GM23338 (cell line): ENCODE measurements around the gene RNGTT. TPM values are rescaled to one million over a fixed set of nuclear protein-coding genes. Genes with fewer than 3 reads are reported as not detected.

Experiments
- ATAC-seq: fragments of 200-7000 bp; cut with Tn5 transposase; 3 replicates; pipeline ENCODE4 v1.9.1; 2020
- DNase-seq: peaks from one replicate; pipeline ENCODE4 v3.0.0-alpha.2; 2015; ENCODE audit warnings: low spot score
- H2AFZ ChIP-seq: fragments of 200-600 bp; sonication (generic); 2 replicates; pipeline ENCODE4 v1.8.0; 2016; ENCODE audit warnings: antibody characterized with exemption, mild to moderate bottlenecking, moderate library complexity
- H3F3A ChIP-seq: fragments of 200-600 bp; sonication (generic); replicated peaks from 2 replicates; pipeline ENCODE4 v1.8.0; 2017; ENCODE audit warnings: antibody characterized with exemption, mixed run types, low read depth
- H3K27ac ChIP-seq: fragments of 200-600 bp; sonication (generic); 2 replicates; pipeline ENCODE4 v1.6.1; 2016; ENCODE audit warnings: low read depth
- H3K27me3 ChIP-seq: fragments of 200-600 bp; sonication (generic); 2 replicates; pipeline ENCODE4 v1.8.0; 2016; ENCODE audit warnings: mild to moderate bottlenecking, mixed run types, moderate library complexity; ENCODE audit not compliant: insufficient read depth
- H3K36me3 ChIP-seq: fragments of 200-600 bp; sonication (generic); 2 replicates; pipeline ENCODE4 v1.8.0; 2016; ENCODE audit warnings: mild to moderate bottlenecking; ENCODE audit not compliant: insufficient read depth
- H3K4me1 ChIP-seq: fragments of 200-600 bp; sonication (generic); 2 replicates; pipeline ENCODE4 v1.8.0; 2016; ENCODE audit warnings: mild to moderate bottlenecking, moderate library complexity; ENCODE audit not compliant: insufficient read depth
- H3K4me2 ChIP-seq: fragments of 200-600 bp; sonication (generic); 2 replicates; pipeline ENCODE4 v1.7.1; 2017; ENCODE audit warnings: mixed run types
- H3K4me3 ChIP-seq: fragments of 200-600 bp; sonication (generic); 2 replicates; pipeline ENCODE4 v1.6.1; 2016; ENCODE audit warnings: mixed run types
- H3K79me2 ChIP-seq: fragments of 200-600 bp; sonication (generic); replicated peaks from 2 replicates; pipeline ENCODE4 v1.8.0; 2017; ENCODE audit warnings: mild to moderate bottlenecking; ENCODE audit not compliant: insufficient read depth
- H3K9me2 ChIP-seq: fragments of 200-600 bp; sonication (generic); 2 replicates; pipeline ENCODE4 v1.8.0; 2017; ENCODE audit not compliant: insufficient read depth
- H4K20me1 ChIP-seq: fragments of 200-600 bp; sonication (generic); replicated peaks from 2 replicates; pipeline ENCODE4 v1.8.0; 2017; ENCODE audit warnings: mild to moderate bottlenecking; ENCODE audit not compliant: insufficient read depth
- H3K27ac Mint-ChIP-seq: 2 replicates; pipeline ENCODE4 v1.8.0; 2020; ENCODE audit warnings: inconsistent platforms, mild to moderate bottlenecking, moderate library complexity, mixed read lengths
- H3K27me3 Mint-ChIP-seq: 3 replicates; pipeline ENCODE4 v1.8.0; 2022; ENCODE audit warnings: low read depth, mild to moderate bottlenecking, moderate library complexity, mixed read lengths, inconsistent platforms; ENCODE audit not compliant: insufficient read depth, poor library complexity
- H3K36me3 Mint-ChIP-seq: 3 replicates; pipeline ENCODE4 v1.8.0; 2021; ENCODE audit warnings: low read depth, mild to moderate bottlenecking, inconsistent platforms, moderate library complexity, mixed read lengths
- H3K4me1 Mint-ChIP-seq: 3 replicates; pipeline ENCODE4 v1.8.0; 2020; ENCODE audit warnings: mild to moderate bottlenecking, inconsistent platforms, mixed read lengths
- H3K4me3 Mint-ChIP-seq: 3 replicates; pipeline ENCODE4 v1.8.0; 2021; ENCODE audit warnings: moderate library complexity, mild to moderate bottlenecking, inconsistent platforms, mixed read lengths
- H3K9me3 Mint-ChIP-seq: 3 replicates; pipeline ENCODE4 v1.8.0; 2020; ENCODE audit warnings: moderate library complexity, mild to moderate bottlenecking, inconsistent platforms, mixed read lengths
- CREB1 ChIP-seq: fragments of 250-450 bp; sonication (Bioruptor Pico); IDR thresholded peaks from 2 replicates; pipeline ENCODE4 v1.5.0; 2020; ENCODE audit warnings: low read depth, mild to moderate bottlenecking, moderate library complexity
- ETS1 ChIP-seq: IDR thresholded peaks from 2 replicates; pipeline ENCODE4 v1.6.1; 2016; ENCODE audit warnings: antibody characterized with exemption
- EZH2 ChIP-seq: fragments of 200-600 bp; sonication (generic); IDR thresholded peaks from one replicate; pipeline ENCODE4 v1.8.0; 2017; ENCODE audit warnings: antibody characterized with exemption, mild to moderate bottlenecking, low read depth; ENCODE audit not compliant: unreplicated experiment
- EZH2phosphoT487 ChIP-seq: fragments of 200-600 bp; sonication (generic); IDR thresholded peaks from one replicate; pipeline ENCODE4 v1.8.1; 2018; ENCODE audit warnings: antibody characterized with exemption; ENCODE audit not compliant: unreplicated experiment
- JUNB ChIP-seq: IDR thresholded peaks from one replicate; pipeline ENCODE4 v1.6.1; 2016; ENCODE audit warnings: antibody characterized with exemption; ENCODE audit not compliant: unreplicated experiment
- NANOG ChIP-seq: IDR thresholded peaks from 2 replicates; pipeline ENCODE4 v1.6.1; 2016; ENCODE audit warnings: antibody characterized with exemption, borderline replicate concordance
- STAT1 ChIP-seq: IDR thresholded peaks from one replicate; pipeline ENCODE4 v1.6.1; 2016; ENCODE audit warnings: antibody characterized with exemption; ENCODE audit not compliant: unreplicated experiment
- ZNF114 ChIP-seq: fragments of 250-450 bp; sonication (Bioruptor Pico); IDR thresholded peaks from 2 replicates; pipeline ENCODE4 v1.5.0; 2020; ENCODE audit warnings: mild to moderate bottlenecking, moderate library complexity
- ZNF462 ChIP-seq: fragments of 250-450 bp; sonication (Bioruptor Pico); IDR thresholded peaks from 2 replicates; pipeline ENCODE4 v1.5.0; 2020; ENCODE audit warnings: mild to moderate bottlenecking, moderate library complexity
- polyA plus RNA-seq: library from polyadenylated mRNA; unstranded; fragments of >200 nt; fragmentation: Nextera tagmentation; extraction: Ambion mirVana; gene quantifications from 2 replicates; pipeline ENCODE4 v1.2.1, GENCODE V29; 2016
- total RNA-seq: library from RNA; depleted of rRNA; stranded (reverse); fragments of >200 nt; shearing (Covaris generic); gene quantifications from 2 replicates; pipeline ENCODE4 v1.2.3, GENCODE V29; 2014

The RNGTT gene
- total and polyA plus RNA-seq, 2 experiments from 2014 or later, result 11.2 to 29.2 TPM

GRCh38 chr6:88588938-88589337 is 374.5 kb downstream of the RNGTT start (continued):
- TF ChIP-seq ZNF462 (CRISPR knock-in tag) (no peak), ETS1 (no peak), ZNF114 (CRISPR knock-in tag) (no peak), JUNB (no peak), NANOG (no peak), CREB1 (CRISPR knock-in tag) (no peak), EZH2phosphoT487 (no peak)

- 0 out of 2 replicates have a peak, but pooled peaks cover 6% of the 10 kb centered on the region for H3K9me2 ChIP-seq
- DNase-seq (no peak), ATAC-seq (peak; percentile 58)
- H3K27me3 Mint-ChIP-seq, result peaks cover 2% of the 10 kb centered on the region
- no peaks in the 10 kb centered on the region for H3F3A ChIP-seq
- no peaks in the 10 kb centered on the region for H3K79me2 ChIP-seq
- H3K4me1 Mint-ChIP-seq, result peaks cover 24% of the 10 kb centered on the region
- no peak overlapping the region for H3K27ac ChIP-seq
- no peaks in the 10 kb centered on the region for H3K27me3 ChIP-seq
- no peak overlapping the region for H3K27ac Mint-ChIP-seq
- no peak overlapping the region for H3K4me3 ChIP-seq
- no peaks in the 10 kb centered on the region for H3K36me3 ChIP-seq
- peaks cover 8% of the 10 kb centered on the region for H3K36me3 Mint-ChIP-seq
- H3K9me3 Mint-ChIP-seq, result peaks cover 6% of the 10 kb centered on the region; the same call in 1 of the 3 replicates
- H3K4me2 ChIP-seq, result no peak overlapping the region
- no peak overlapping the region for H3K4me3 Mint-ChIP-seq
- no peaks in the 10 kb centered on the region for H4K20me1 ChIP-seq
- peaks cover 13% of the 10 kb centered on the region for H3K4me1 ChIP-seq
- peak overlapping the region; percentile 38; the same call in 1 of the 2 replicates for H2AFZ ChIP-seq
- no peak for TF ChIP-seq CREB1 (CRISPR knock-in tag)
- no peak for TF ChIP-seq EZH2
- no peak for TF ChIP-seq JUNB
- no peak for TF ChIP-seq NANOG
- TF ChIP-seq STAT1, result no peak
- TF ChIP-seq ZNF462 (CRISPR knock-in tag), result no peak
Observed at GRCh38 chr6:88587150-88587520, 376.3 kb downstream of the RNGTT start.
